H1 (cell line): ENCODE measurements around the gene CA5A. TPM values are rescaled to one million over a fixed set of nuclear protein-coding genes. Genes with fewer than 3 reads are reported as not detected.

Experiments
- CTCF ChIA-PET: fragments of 300-600 bp; sonication (Branson Sonifier 250); formaldehyde crosslinking; loops from one replicate; lab custom pipeline; 2021; ENCODE audit not compliant: partially characterized antibody; lab: Charles Lee
- POLR2A ChIA-PET: fragments of 300-600 bp; sonication (Branson Sonifier 250); formaldehyde crosslinking; loops from one replicate; lab custom pipeline; 2021; ENCODE audit warnings: inconsistent platforms; ENCODE audit not compliant: partially characterized antibody; lab: Charles Lee
- DNase-seq, 2 experiments: peaks; one replicate each; pipeline versions ENCODE4 v3.0.0 to v3.0.0-alpha.2; 2010 to 2022; ENCODE audit warnings: low spot score in 2 of 2, low read depth in 1 of 2, mixed read lengths in 1 of 2
- FAIRE-seq: peaks from 2 replicates; lab custom pipeline; 2011; peaks lifted over from hg19 to GRCh38; lab: Jason Lieb, UNC
- H2AFZ ChIP-seq: 2 replicates; pipeline ENCODE4 v1.8.1; 2012; ENCODE audit warnings: low read length, inconsistent platforms
- H2AK5ac ChIP-seq: 2 replicates; pipeline ENCODE4 v1.6.1; 2013; ENCODE audit warnings: low read depth, low read length
- H2BK120ac ChIP-seq: replicated peaks from 2 replicates; pipeline ENCODE3; 2013; ENCODE audit warnings: low read depth, low read length, inconsistent platforms
- H2BK12ac ChIP-seq: 2 replicates; pipeline ENCODE4 v1.6.1; 2013; ENCODE audit warnings: low read depth, low read length
- H2BK15ac ChIP-seq: 2 replicates; pipeline ENCODE4 v1.6.1; 2013; ENCODE audit warnings: low read length
- H2BK20ac ChIP-seq: 2 replicates; pipeline ENCODE4 v1.6.1; 2013; ENCODE audit warnings: low read length
- H2BK5ac ChIP-seq: 2 replicates; pipeline ENCODE4 v1.6.1; 2013; ENCODE audit warnings: low read depth, low read length
- H3K14ac ChIP-seq: 2 replicates; pipeline ENCODE4 v1.6.1; 2013; ENCODE audit warnings: inconsistent platforms; ENCODE audit not compliant: insufficient read length
- H3K18ac ChIP-seq: 2 replicates; pipeline ENCODE4 v1.6.1; 2013; ENCODE audit warnings: low read length; ENCODE audit errors: extremely low read depth
- H3K23ac ChIP-seq: 2 replicates; pipeline ENCODE4 v1.6.1; 2013; ENCODE audit warnings: inconsistent platforms; ENCODE audit not compliant: insufficient read length
- H3K23me2 ChIP-seq: 2 replicates; pipeline ENCODE4 v1.6.1; 2013; ENCODE audit warnings: low read depth, low read length
- H3K27ac ChIP-seq: 2 replicates; pipeline ENCODE4 v1.6.1; 2011; ENCODE audit warnings: low read depth, low read length, inconsistent platforms
- H3K27me3 ChIP-seq, 4 experiments: replicated peaks in 1 of 4; 1 replicate in 1 of 4; 2 replicates in 3 of 4; pipeline versions ENCODE4 v1.6.1 to v1.8.1; 2011 to 2013; ENCODE audit warnings: low read length in 3 of 4, mild to moderate bottlenecking in 3 of 4, inconsistent platforms in 2 of 4, mixed read lengths in 2 of 4, moderate library complexity in 1 of 4; ENCODE audit not compliant: control insufficient read depth in 3 of 4, insufficient read depth in 3 of 4; ENCODE audit errors: extremely low read depth in 1 of 4
- H3K36me3 ChIP-seq, 4 experiments: 2 replicates each; pipeline versions ENCODE4 v1.6.1 to v1.8.1; 2011 to 2013; ENCODE audit warnings: mild to moderate bottlenecking in 4 of 4, low read length in 3 of 4, moderate library complexity in 2 of 4, control low read depth in 1 of 4, inconsistent platforms in 1 of 4; ENCODE audit not compliant: insufficient read depth in 4 of 4, control insufficient read depth in 2 of 4
- H3K4ac ChIP-seq: replicated peaks from 2 replicates; pipeline ENCODE3; 2013; ENCODE audit warnings: low read length, low read depth, mixed read lengths, inconsistent platforms; ENCODE audit not compliant: insufficient read length
- H3K4me1 ChIP-seq, 4 experiments: replicated peaks in 1 of 4; 1 replicate in 1 of 4; 2 replicates in 3 of 4; pipeline versions ENCODE4 v1.6.1 to v1.8.1; 2011 to 2013; ENCODE audit warnings: low read length in 3 of 4, inconsistent platforms in 2 of 4, mixed read lengths in 1 of 4; ENCODE audit not compliant: insufficient read depth in 4 of 4, control insufficient read depth in 3 of 4
- H3K4me2 ChIP-seq, 2 experiments: 2 replicates each; pipeline versions ENCODE4 v1.6.1 to v1.8.1; 2011 to 2013; ENCODE audit warnings: low read depth in 2 of 2, low read length in 2 of 2, control low read depth in 1 of 2, inconsistent platforms in 1 of 2, mild to moderate bottlenecking in 1 of 2; ENCODE audit not compliant: insufficient read depth in 1 of 2
- H3K4me3 ChIP-seq, 4 experiments: fragments of 200-600, 300-600 bp in 1 of 4; sonication (generic), shearing (Covaris generic), sonication (Bioruptor Twin) in 1 of 4; 2 replicates each; pipeline versions ENCODE4 v1.5.1 to v1.8.1; 2011 to 2016; ENCODE audit warnings: low read length in 4 of 4, low read depth in 3 of 4, control low read depth in 2 of 4, inconsistent platforms in 2 of 4, mild to moderate bottlenecking in 2 of 4, mixed read lengths in 1 of 4, moderate library complexity in 1 of 4; ENCODE audit not compliant: insufficient read depth in 2 of 4; ENCODE audit errors: extremely low read depth in 1 of 4
- H3K56ac ChIP-seq: replicated peaks from 2 replicates; pipeline ENCODE3; 2013; ENCODE audit warnings: low read depth, mild to moderate bottlenecking, mixed read lengths, low read length, inconsistent platforms; ENCODE audit not compliant: insufficient read length
- H3K79me1 ChIP-seq: 2 replicates; pipeline ENCODE4 v1.6.1; 2013; ENCODE audit warnings: low read depth, low read length, control low read depth
- H3K79me2 ChIP-seq, 2 experiments: 2 replicates each; pipeline versions ENCODE4 v1.6.1 to v1.8.1; 2012 to 2013; ENCODE audit warnings: low read length in 2 of 2, mild to moderate bottlenecking in 2 of 2, inconsistent platforms in 1 of 2; ENCODE audit not compliant: insufficient read depth in 2 of 2, control insufficient read depth in 1 of 2
- H3K9ac ChIP-seq, 4 experiments: replicated peaks in 1 of 4; 1 replicate in 1 of 4; 2 replicates in 3 of 4; pipeline versions ENCODE4 v1.6.1 to v1.8.1; 2011 to 2013; ENCODE audit warnings: low read depth in 3 of 4, low read length in 3 of 4, control low read depth in 2 of 4, mild to moderate bottlenecking in 2 of 4, moderate library complexity in 2 of 4, inconsistent platforms in 1 of 4; ENCODE audit errors: extremely low read depth in 1 of 4
- H3K9me3 ChIP-seq, 2 experiments: 2 replicates each; pipeline versions ENCODE4 v1.6.1 to v1.8.1; 2012 to 2013; ENCODE audit warnings: mild to moderate bottlenecking in 2 of 2, moderate library complexity in 2 of 2, control low read depth in 1 of 2, inconsistent platforms in 1 of 2, low read depth in 1 of 2, low read length in 1 of 2, mixed read lengths in 1 of 2; ENCODE audit not compliant: insufficient read depth in 2 of 2
- H4K20me1 ChIP-seq, 2 experiments: replicated peaks in 1 of 2; 2 replicates each; pipeline versions ENCODE3 to v1.8.1; 2011 to 2013; ENCODE audit warnings: inconsistent platforms in 2 of 2, low read length in 2 of 2, mild to moderate bottlenecking in 1 of 2; ENCODE audit not compliant: insufficient read depth in 2 of 2, control insufficient read depth in 1 of 2
- H4K5ac ChIP-seq: 2 replicates; pipeline ENCODE4 v1.6.1; 2013; ENCODE audit warnings: low read length, low read depth, mixed read lengths, inconsistent platforms; ENCODE audit not compliant: insufficient read length
- H4K8ac ChIP-seq: 2 replicates; pipeline ENCODE4 v1.8.0; 2013; ENCODE audit warnings: mild to moderate bottlenecking, moderate library complexity, low read length, inconsistent platforms; ENCODE audit not compliant: insufficient read depth; ENCODE audit errors: extremely low read depth
- H4K91ac ChIP-seq: replicated peaks from 2 replicates; pipeline ENCODE3; 2013; ENCODE audit warnings: low read length, mixed read lengths, inconsistent platforms; ENCODE audit not compliant: insufficient read length
- CTBP2 ChIP-seq: IDR thresholded peaks from 2 replicates; pipeline ENCODE4 v1.7.0; 2011; ENCODE audit warnings: borderline replicate concordance, mild to moderate bottlenecking, moderate library complexity, mixed read lengths, low read length; ENCODE audit not compliant: insufficient read depth, insufficient read length
- EZH2 ChIP-seq: fragments of 200-600 bp; sonication (generic); IDR thresholded peaks from 2 replicates; pipeline ENCODE4 v1.7.1; 2012; ENCODE audit warnings: low read depth, mild to moderate bottlenecking, moderate library complexity, low read length, inconsistent platforms; ENCODE audit not compliant: severe bottlenecking
- GABPA ChIP-seq: IDR thresholded peaks from 2 replicates; pipeline ENCODE4 v1.6.1; 2011; ENCODE audit warnings: mild to moderate bottlenecking, low read length, moderate library complexity, borderline replicate concordance; ENCODE audit not compliant: insufficient read depth
- POLR2A ChIP-seq, 2 experiments: IDR thresholded peaks; 1 replicate in 1 of 2; 2 replicates in 1 of 2; pipeline ENCODE4 v1.6.1; 2011; ENCODE audit warnings: low read depth in 2 of 2, low read length in 2 of 2, mild to moderate bottlenecking in 2 of 2; ENCODE audit errors: control extremely low read depth in 1 of 2
- POU5F1 ChIP-seq: IDR thresholded peaks from 2 replicates; pipeline ENCODE4 v1.6.1; 2011; ENCODE audit warnings: low read depth, mild to moderate bottlenecking, low read length, moderate library complexity
- RNF2 ChIP-seq: fragments of 200-900, 300-1000 bp; sonication (generic); IDR thresholded peaks from 2 replicates; pipeline ENCODE4 v1.7.1; 2016; ENCODE audit warnings: borderline replicate concordance, low read depth, mild to moderate bottlenecking, antibody characterized with exemption, low read length; ENCODE audit not compliant: poor library complexity, severe bottlenecking; ENCODE audit errors: missing control alignments
- RXRA ChIP-seq: IDR thresholded peaks from 2 replicates; pipeline ENCODE4 v1.6.1; 2011; ENCODE audit warnings: low read depth, mild to moderate bottlenecking, low read length, moderate library complexity; ENCODE audit not compliant: insufficient read depth
- SIX5 ChIP-seq: IDR thresholded peaks from 2 replicates; pipeline ENCODE4 v1.6.1; 2011; ENCODE audit warnings: mild to moderate bottlenecking, low read depth, low read length
- SRF ChIP-seq: IDR thresholded peaks from 2 replicates; pipeline ENCODE4 v1.6.1; 2011; ENCODE audit warnings: mild to moderate bottlenecking, low read depth, low read length, moderate library complexity
- TAF1 ChIP-seq: IDR thresholded peaks from 2 replicates; pipeline ENCODE4 v1.6.1; 2011; ENCODE audit warnings: mild to moderate bottlenecking, low read depth, low read length
- WGBS, 2 experiments: shearing (Covaris generic) in 1 of 2; methylation state at CpG; one replicate each; pipeline versions ENCODE4 v1.1.6 to v1.1.7; 2013 to 2015; ENCODE audit warnings: low lambda C conversion rate in 2 of 2, mixed read lengths in 2 of 2, inconsistent platforms in 1 of 2, low coverage in 1 of 2, missing lambda C conversion rate in 1 of 2; ENCODE audit not compliant: insufficient replicate concordance in 2 of 2, insufficient coverage in 1 of 2, insufficient read length in 1 of 2; ENCODE audit errors: extremely low coverage in 1 of 2, missing lambda C conversion rate in 1 of 2; 5-methylcytosine and 5-hydroxymethylcytosine counted together
- polyA plus RNA-seq, 7 experiments: library from polyadenylated mRNA; depleted of rRNA in 3 of 7; stranded (reverse) in 5 of 7; unstranded in 2 of 7; fragments of >200 nt in 5 of 7; fragments of 200-250 nt in 2 of 7; gene quantifications; 1 replicate in 5 of 7; 2 replicates in 1 of 7; 4 replicates in 1 of 7; pipeline versions ENCODE4 v1.2.1 to v1.2.3, GENCODE V29; 2011 to 2013; ENCODE audit warnings: missing spikeins in 2 of 7, mixed read lengths in 2 of 7
- total RNA-seq: library from RNA; stranded (reverse); fragmentation: NEBNext Ultra II Directional; extraction: Animal tissue kit (Norgen Biotek cat#: 25700); gene quantifications from 2 replicates; pipeline ENCODE4 v1.2.1, GENCODE V29; 2021

Gene CA5A
- total and polyA plus RNA-seq, 2 of the 8 experiments (the other 6 are each of a cell fraction or from before 2014, with no cell fraction given): not detected

GRCh38 chr16:87891764-87892163 is 44.6 kb downstream of the CA5A start:
- H3K4me2 ChIP-seq: no peak overlapping the region
- no peak overlapping the region for H3K18ac ChIP-seq
- H3K56ac ChIP-seq: no peak overlapping the region
- no peaks in the 10 kb centered on the region for H3K4me1 ChIP-seq
- H2BK5ac ChIP-seq: no peak overlapping the region
- no peaks in the 10 kb centered on the region for H3K27me3 ChIP-seq
- H3K79me2 ChIP-seq: no peaks in the 10 kb centered on the region
- H3K27ac ChIP-seq: no peak overlapping the region
- H2BK15ac ChIP-seq: no peak overlapping the region
- TF ChIP-seq POU5F1 (no peak), RXRA (no peak), GABPA (no peak), SRF (no peak), TAF1 (no peak), EZH2 (no peak), SIX5 (no peak), POLR2A (IDR thresholded peaks at IDR 0.05; ENCODE audit: control extremely low read depth in 1 of 2, low read depth in 2 of 2, low read length in 2 of 2) (no peak), RNF2 (no peak), CTBP2 (no peak)
- TF ChIP-seq, all 59 proteins: peak for 0
- Histone ChIP-seq H3K4ac (no peak overlapping the region), H3K14ac (no peak overlapping the region), H2AK5ac (no peak overlapping the region), H4K91ac (no peak overlapping the region), H4K5ac (no peak overlapping the region), H3K23ac (no peak overlapping the region), H2AFZ (no peak overlapping the region), H2BK20ac (no peak overlapping the region), H3K4me3 (no peak overlapping the region), H2BK120ac (no peak overlapping the region), H3K36me3 (no peaks in the 10 kb centered on the region), H3K23me2 (no peaks in the 10 kb centered on the region), H4K20me1 (no peaks in the 10 kb centered on the region), H3K9me3 (no peaks in the 10 kb centered on the region), H3K9ac (no peak overlapping the region), H2BK12ac (no peak overlapping the region), H3K79me1 (no peaks in the 10 kb centered on the region), H4K8ac (no peak overlapping the region; the same call in 1 of the 2 replicates)
- 97% methylated on average over 20 of the region's 21 CpGs; no CpG with 5 or more reads in 1 of the 2 experiments for WGBS, 2 experiments
- no peak for FAIRE-seq
- CTCF ChIA-PET: interaction anchor here (0.6 to 2.4 kb wide), 2 partner anchors 9 to 113 kb away, joined by 3 to 8 read pairs; no protein-coding TSS in a partner anchor
- no peak for DNase-seq
- POLR2A ChIA-PET: no interaction called here
